GM19238 (cell line): Measurements from ENCODE around the gene CATSPERE.

Experiments
- DNase-seq: peaks from one replicate; pipeline ENCODE4 v3.0.0; 2011; ENCODE audit warnings: low spot score; ENCODE audit not compliant: insufficient read length

Gene CATSPERE, protein sequence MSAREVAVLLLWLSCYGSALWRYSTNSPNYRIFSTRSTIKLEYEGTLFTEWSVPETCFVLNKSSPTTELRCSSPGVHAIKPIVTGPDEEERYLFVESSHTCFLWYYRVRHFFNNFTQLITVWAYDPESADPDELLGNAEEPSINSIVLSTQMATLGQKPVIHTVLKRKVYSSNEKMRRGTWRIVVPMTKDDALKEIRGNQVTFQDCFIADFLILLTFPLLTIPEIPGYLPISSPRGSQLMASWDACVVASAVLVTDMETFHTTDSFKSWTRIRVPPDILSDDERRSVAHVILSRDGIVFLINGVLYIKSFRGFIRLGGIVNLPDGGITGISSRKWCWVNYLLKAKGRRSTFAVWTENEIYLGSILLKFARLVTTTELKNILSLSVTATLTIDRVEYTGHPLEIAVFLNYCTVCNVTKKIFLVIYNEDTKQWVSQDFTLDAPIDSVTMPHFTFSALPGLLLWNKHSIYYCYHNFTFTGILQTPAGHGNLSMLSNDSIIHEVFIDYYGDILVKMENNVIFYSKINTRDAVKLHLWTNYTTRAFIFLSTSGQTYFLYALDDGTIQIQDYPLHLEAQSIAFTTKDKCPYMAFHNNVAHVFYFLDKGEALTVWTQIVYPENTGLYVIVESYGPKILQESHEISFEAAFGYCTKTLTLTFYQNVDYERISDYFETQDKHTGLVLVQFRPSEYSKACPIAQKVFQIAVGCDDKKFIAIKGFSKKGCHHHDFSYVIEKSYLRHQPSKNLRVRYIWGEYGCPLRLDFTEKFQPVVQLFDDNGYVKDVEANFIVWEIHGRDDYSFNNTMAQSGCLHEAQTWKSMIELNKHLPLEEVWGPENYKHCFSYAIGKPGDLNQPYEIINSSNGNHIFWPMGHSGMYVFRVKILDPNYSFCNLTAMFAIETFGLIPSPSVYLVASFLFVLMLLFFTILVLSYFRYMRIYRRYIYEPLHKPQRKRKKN

GRCh38 chr1:244461245-244462071 is at the start of gene CATSPERE:
CATSPERE (plus strand) TSS chr1:244461273; CDS start chr1:244461430, 157 bp downstream.
- peak; percentile 87 for DNase-seq

DNA sequence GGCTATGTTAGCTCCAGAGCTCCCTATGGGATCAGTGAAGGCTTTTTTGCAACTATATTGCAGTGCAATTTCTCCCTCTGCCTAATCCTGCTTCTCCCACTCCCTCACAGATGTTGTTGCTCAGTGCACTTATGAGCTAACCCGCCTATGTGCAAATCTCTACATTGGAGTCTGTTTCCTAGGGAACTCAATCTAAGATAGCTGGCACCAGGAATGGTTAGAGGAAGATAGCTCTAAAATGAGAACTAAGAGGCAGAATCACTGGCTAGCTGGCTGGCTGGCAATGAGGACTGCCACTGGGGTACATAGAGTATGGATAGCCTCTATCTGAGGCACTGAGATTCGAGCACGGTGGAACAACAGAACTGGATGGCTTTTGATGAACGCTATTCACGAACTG is 48.9 kb upstream of the CATSPERE start:
- DNase-seq, result no peak

DNA sequence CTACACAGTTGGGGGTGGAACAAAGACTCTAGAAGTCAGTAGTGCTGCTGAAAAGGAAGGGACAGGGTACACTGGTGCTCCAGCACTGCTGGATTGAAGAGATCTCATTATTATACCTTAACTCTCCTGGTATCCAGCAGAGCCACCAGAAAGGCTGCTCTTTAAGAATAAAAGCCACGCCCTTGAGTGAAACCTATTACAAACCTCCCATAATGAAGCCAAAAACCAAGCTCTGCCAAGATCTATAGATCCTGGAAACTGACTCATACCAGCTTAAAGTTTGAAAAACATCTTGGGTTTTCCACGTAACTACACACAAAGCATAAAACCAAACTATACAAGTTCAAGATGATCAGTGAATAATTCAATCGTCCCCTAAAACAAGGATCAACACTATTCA is 47.3 kb upstream of the CATSPERE start:
- no peak for DNase-seq

DNA sequence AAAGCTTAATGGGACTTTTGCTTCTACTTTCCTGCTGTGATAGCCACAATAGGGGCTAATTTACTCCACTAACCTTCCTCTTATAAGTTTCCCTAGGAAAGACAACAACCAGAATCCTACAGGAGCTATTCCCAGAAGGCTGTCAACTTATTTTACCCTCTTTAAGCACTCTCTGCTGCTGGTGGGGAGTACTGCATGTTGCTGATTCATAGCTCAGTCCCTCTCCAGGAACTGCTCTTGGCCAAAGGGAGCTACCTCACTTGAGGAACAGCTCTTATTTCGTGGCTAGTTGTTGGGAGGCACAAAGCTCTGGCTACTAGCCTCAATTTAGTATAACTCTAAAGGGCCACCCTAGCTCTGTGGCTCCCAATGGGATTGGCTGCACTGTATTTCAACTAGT is 46.5 kb upstream of the CATSPERE start:
- DNase-seq, result no peak

DNA sequence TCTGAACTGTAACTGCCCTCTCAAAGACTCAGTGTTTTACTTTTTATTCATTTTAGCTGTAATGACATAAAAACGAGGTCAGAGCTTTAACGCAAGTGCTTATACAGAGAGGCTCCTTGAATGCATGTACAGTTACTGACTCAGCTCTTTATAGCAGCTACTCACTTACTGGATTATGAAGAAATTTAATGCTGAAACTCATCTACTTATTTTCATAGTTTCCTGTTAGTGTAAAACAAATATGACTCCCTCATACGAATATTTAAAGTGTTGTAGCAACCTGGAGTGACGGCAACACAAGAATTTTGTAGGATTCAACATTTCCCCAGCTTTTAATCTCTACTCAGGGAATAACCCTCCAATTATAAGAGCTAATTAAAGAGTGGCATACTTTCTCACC is 42.0 kb upstream of the CATSPERE start:
- no peak for DNase-seq

DNA sequence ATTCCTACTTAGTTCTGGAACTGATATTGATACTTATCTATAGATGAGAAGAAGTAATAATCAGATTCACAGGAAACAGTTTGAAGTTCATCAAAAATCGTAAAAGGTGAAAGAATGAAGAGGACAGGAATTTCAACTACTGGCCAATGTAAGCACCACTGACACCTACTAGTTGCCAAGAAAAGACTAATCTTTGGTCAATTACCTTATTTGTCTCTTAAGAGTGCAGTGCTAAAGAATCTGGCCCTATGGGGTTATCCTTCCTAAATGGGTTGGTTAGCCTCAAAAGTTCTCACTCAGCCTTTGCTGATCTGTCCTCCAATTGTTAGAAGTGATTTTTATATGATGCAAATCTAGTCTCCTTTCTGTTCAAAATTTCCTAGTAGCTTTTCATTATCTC is 38.9 kb upstream of the CATSPERE start:
- DNase-seq, result no peak

DNA sequence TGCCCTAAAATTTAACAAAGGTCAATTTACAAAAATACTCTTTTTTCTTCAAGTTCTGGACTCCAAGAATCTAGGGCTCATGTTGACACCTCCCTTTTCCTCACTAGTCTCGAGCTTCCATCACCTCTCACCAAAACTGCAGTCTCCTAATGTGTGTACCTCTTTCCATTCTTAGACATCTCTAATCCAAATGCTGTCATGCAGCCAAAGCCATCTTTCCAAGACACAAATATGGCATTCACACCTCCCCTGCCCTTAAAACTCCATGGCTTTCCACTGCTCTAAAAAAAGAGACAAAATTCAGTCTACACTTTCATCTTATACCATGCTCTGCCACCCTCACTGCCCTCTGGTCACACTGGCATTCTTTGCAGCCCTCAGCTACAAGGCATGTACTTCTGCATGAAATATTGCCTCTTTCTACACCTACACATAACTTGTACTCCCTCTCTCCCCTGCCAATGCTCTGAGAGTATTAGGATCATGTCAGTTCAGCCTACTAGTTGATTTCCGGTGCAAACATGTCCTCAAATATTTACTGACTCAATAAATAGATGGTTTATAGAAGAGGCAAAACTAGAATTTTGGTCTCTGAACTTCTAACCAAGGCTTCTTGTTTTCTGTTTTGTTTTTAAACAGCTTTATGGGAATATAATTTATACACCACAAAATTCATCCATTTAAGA is 36.3 kb upstream of the CATSPERE start:
- no peak for DNase-seq

- DNase-seq, result no peak
Measured at GRCh38 chr1:244427647-244428046, 33.4 kb upstream of the CATSPERE start.

DNA sequence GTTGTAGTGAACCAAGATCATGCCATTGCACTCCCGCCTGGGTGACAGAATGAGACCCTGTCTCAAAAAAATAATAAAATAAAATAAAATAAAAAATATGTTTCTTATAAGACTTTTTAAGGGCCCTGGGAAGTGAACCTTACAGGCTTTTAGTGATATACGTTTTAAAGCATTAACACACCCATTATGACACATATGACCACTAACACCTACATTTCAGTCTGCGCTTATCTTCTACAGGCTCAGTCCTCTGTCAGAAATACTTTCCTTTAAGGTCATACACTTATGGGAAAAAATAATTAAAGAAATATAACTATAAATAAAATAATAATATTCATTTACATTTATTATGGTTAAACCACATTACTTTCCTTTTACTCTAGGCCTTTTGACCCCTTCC is 31.3 kb upstream of the CATSPERE start:
- DNase-seq, result no peak

GRCh38 chr1:244431166-244431565 is 29.9 kb upstream of the CATSPERE start:
- no peak for DNase-seq

GRCh38 chr1:244435562-244436205 is 25.4 kb upstream of the CATSPERE start:
- DNase-seq, result no peak

DNA sequence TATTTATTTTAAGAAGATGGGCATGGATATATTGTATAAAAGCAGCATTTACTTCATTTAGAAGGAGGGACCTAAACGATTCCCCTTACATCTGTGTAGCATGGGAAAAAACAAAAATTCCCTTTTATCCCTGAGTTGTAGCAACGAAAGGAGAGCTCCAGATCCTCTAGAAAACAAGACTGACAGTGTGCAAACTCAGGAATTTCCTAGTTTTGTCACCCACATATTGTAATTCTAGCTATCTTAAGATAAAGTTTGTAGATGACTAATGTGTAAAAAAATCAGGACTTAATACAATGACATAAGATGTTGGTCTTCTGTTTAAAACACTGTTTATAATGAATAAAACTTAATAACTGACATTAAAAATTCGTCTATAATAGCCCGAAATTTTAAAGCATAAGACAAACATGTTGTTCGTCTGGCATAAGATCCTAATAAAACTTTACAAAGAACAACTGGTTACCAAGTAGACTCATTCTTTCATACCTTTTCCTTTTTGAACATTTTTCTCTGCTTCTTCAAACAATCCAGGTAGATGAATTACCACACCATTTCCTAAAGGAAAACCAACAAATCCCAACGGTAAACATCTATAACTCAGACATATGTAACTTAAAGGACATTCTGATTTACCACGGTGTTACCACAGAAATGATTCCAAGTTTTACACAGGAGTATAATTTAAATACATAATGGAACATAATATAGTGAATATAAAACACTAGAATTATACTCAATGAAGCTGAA is 24.6 kb upstream of the CATSPERE start:
- DNase-seq, result no peak

DNA sequence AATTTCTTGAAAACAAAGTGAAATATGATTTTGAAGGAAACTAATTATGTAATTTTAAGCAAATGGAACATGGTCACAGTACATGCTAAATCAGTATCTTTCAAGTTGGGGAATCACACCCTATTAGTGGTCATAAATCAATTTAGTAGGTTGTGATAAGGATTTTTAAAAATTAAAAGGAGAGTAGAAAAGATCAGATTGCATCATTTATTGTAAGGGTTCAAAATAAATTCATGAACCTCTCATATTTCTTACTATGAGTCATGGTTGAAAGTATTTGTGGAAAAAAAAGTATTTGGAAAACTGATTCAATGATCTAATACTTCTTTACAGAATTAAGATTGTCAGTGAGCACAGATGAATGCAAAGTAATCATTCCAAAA is 24.0 kb upstream of the CATSPERE start:
- DNase-seq, result no peak

DNA sequence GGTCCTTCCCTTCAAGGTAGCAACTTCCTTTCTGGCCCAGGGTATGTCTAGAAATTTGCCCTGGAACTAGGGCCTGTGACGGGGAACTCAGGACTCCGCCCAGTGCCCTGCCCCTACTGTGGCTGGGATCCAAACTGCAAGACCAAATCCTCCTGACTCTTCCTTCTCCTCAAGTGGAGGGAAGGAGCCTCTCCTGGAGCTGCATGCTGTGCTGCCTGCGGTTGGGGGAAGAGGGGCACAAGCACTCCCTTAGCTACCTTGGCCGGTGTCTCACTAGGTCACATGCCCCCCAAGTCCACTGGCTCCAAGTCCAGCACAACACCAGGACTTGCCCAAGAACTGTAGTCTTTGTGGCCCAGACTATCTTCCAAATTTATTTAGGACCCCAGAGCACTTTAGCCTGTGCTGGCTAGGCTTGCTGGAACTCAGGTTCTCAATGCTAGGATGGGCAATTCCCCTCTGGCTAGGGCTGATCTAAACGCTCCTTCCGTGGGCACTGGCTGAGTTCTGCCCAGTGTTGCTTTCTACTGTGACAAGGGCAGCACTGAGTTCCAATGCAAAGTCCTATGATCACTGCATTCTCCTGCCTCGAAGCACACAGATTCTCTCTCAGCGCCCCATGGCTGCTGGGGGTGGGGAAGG is 21.6 kb upstream of the CATSPERE start:
- no peak for DNase-seq

GRCh38 chr1:244442850-244443249 is 18.2 kb upstream of the CATSPERE start:
- DNase-seq, result no peak

DNA sequence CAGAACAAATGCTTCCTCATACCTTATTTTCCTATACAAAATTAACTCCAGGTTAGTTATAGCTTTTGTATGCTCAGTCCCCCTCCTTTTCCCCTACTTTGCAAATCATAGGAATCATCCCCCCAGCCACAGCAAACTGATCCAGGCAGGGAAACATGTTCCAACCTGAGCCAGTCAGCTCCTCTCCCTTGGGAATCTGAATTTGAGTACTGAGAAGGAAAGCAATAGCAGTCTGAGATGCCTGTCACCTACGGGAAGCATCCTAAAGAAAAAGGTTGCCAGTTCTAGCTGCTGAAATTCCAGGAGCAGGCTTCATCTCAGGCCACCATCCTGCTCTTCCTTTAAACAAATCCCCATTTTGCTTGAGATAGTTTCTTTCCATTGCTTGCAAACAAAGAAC is 16.2 kb upstream of the CATSPERE start:
- no peak for DNase-seq

DNA sequence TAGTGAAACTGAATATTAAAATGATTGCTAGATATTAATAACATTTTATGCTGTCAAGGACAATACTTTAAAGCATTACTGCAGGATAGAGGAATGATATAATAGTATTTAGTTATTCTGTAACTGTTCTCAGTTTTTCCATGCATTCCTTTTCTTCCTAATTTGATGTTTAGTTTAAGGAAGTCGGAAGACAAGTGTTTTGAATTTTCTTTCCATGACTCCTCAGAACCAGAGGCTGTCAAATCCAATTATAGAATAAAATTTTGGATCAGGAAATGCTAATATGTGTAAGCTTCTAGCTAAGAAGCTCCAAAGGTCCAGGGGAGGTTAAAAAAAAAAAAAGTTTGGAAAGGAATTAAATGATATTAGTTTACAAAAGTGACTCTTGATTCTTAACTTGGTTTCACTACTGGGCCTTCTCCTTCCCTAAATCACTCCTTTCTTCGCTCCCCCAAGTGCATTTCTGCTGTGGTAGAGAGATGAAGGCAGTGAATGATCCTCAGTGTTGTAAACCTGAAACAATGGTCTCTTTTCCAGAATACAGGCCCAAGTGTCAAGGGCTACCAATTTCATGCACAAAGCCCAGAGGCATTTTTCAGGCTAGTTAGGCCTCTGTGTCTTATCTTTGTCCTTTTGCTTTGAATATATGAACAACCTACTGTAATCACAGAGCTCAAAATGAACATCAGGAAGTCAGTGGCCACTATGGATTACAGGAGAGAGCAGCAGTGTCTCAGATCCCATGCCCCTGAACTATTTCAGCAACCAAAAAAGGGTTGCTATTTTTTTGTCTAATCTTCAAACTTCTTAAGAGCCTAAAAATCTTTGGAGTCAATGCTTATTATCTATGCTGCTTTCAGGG is 15.5 kb upstream of the CATSPERE start:
- no peak for DNase-seq

- DNase-seq, result no peak
Measured at GRCh38 chr1:244447024-244447423, 14.0 kb upstream of the CATSPERE start.
